HG03558 (cell line): ENCODE measurements around the gene EPS15.
"Not testable (repeated sequence)": the region's sequence is repeated elsewhere in the genome, so short reads cannot be mapped to it uniquely, and the experiment has no call there.

Experiments used
- ATAC-seq: cut with Tn5 transposase; IDR thresholded peaks from one replicate; pipeline ENCODE4 v1.9.1; 2021; ENCODE audit warnings: moderate number of reproducible peaks; ENCODE audit not compliant: unreplicated experiment; ENCODE audit errors: extremely low read depth

EPS15 gene

GRCh38 chr1:51549016-51549619 is 30.1 kb upstream of the EPS15 start:
- no peak for ATAC-seq

GRCh38 chr1:51543858-51544257 is 24.8 kb upstream of the EPS15 start:
- no peak for ATAC-seq

GRCh38 chr1:51542158-51542953 is 23.3 kb upstream of the EPS15 start:
- no peak for ATAC-seq

- no peak for ATAC-seq
These were observed 22.4 kb upstream of the EPS15 start for GRCh38 chr1:51541313-51542050.

GRCh38 chr1:51537568-51537967 is 18.5 kb upstream of the EPS15 start:
- ATAC-seq, result no peak

GRCh38 chr1:51535006-51535592 is 16.0 kb upstream of the EPS15 start:
- ATAC-seq, result no peak

GRCh38 chr1:51534447-51534846 is 15.4 kb upstream of the EPS15 start:
- no peak for ATAC-seq

GRCh38 chr1:51532853-51533252 is 13.8 kb upstream of the EPS15 start:
- ATAC-seq, result no peak

- ATAC-seq, result not testable (repeated sequence)
These were observed 11.4 kb upstream of the EPS15 start for GRCh38 chr1:51530447-51530846.

GRCh38 chr1:51527144-51527543 is 8.1 kb upstream of the EPS15 start:
- ATAC-seq, result no peak

- ATAC-seq, result no peak
These were observed 7.2 kb upstream of the EPS15 start for GRCh38 chr1:51526248-51526647.

GRCh38 chr1:51525295-51525694 is 6.2 kb upstream of the EPS15 start:
- no peak for ATAC-seq

GRCh38 chr1:51524817-51525216 is 5.8 kb upstream of the EPS15 start:
- no peak for ATAC-seq

GRCh38 chr1:51523931-51524330 is 4.9 kb upstream of the EPS15 start:
- no peak for ATAC-seq

- no peak for ATAC-seq
These were observed 1.7 kb upstream of the EPS15 start for GRCh38 chr1:51520700-51521248.

- ATAC-seq, result no peak
These were observed 1.0 kb upstream of the EPS15 start for GRCh38 chr1:51519865-51520699.

GRCh38 chr1:51518586-51519047 is 449 bp downstream of the EPS15 start:
- peak; percentile 23 for ATAC-seq

GRCh38 chr1:51518033-51518585 is 957 bp downstream of the EPS15 start:
- no peak for ATAC-seq

GRCh38 chr1:51517361-51518032 is 1.6 kb downstream of the EPS15 start:
- no peak for ATAC-seq
